SK-N-MC (cell line): ENCODE results near the gene FAM241A.

Source experiments
- DNase-seq: peaks from one replicate; pipeline ENCODE4 v3.0.0-alpha.2; 2011; ENCODE audit warnings: low read depth, low spot score
- H3K27ac ChIP-seq: fragments of 200-600 bp; sonication (generic); 2 replicates; pipeline ENCODE4 v1.5.1; 2016; ENCODE audit warnings: mixed run types
- H3K36me3 ChIP-seq: fragments of 200-600 bp; sonication (generic); 2 replicates; pipeline ENCODE4 v1.6.1; 2017; ENCODE audit warnings: antibody characterized with exemption, low read length, mixed read lengths; ENCODE audit not compliant: insufficient read depth
- H3K4me3 ChIP-seq: fragments of 200-600 bp; sonication (generic); 2 replicates; pipeline ENCODE4 v1.5.1; 2016
- H3K9ac ChIP-seq: fragments of 200-600 bp; sonication (generic); 2 replicates; pipeline ENCODE4 v1.8.0; 2017; ENCODE audit warnings: mixed run types, mixed read lengths; ENCODE audit not compliant: insufficient read length
- H3K9me3 ChIP-seq: fragments of 200-600 bp; sonication (generic); 2 replicates; pipeline ENCODE4 v1.6.1; 2017; ENCODE audit warnings: low read depth, mild to moderate bottlenecking, antibody characterized with exemption, low read length, moderate library complexity, mixed read lengths
- EZH2 ChIP-seq: fragments of 200-600 bp; sonication (generic); IDR thresholded peaks from one replicate; pipeline ENCODE4 v1.6.1; 2017; ENCODE audit warnings: antibody characterized with exemption
- FOXP2 ChIP-seq: optimal IDR thresholded peaks from 2 replicates; pipeline ENCODE3; 2011; ENCODE audit warnings: mild to moderate bottlenecking, moderate library complexity; ENCODE audit not compliant: insufficient read depth; ENCODE audit errors: extremely low read length, control extremely low read depth
- POLR2AphosphoS5 ChIP-seq: IDR thresholded peaks from 2 replicates; pipeline ENCODE4 v1.6.1; 2012; ENCODE audit warnings: mild to moderate bottlenecking, low read depth, low read length, borderline replicate concordance

FAM241A gene

GRCh38 chr4:112181358-112182000 lies 36.2 kb downstream of the FAM241A start:
- Histone ChIP-seq H3K9ac (no peak overlapping the region), H3K36me3 (no peaks in the 10 kb centered on the region), H3K27ac (no peak overlapping the region), H3K9me3 (no peaks in the 10 kb centered on the region), H3K4me3 (no peak overlapping the region)
- DNase-seq = no peak
- TF ChIP-seq EZH2 (no peak), POLR2AphosphoS5 (no peak), FOXP2 (no peak)

- no peak for DNase-seq
- TF ChIP-seq EZH2 (no peak), POLR2AphosphoS5 (no peak), FOXP2 (no peak)
- Histone ChIP-seq H3K36me3 (no peaks in the 10 kb centered on the region), H3K9me3 (no peaks in the 10 kb centered on the region), H3K4me3 (no peak overlapping the region), H3K27ac (no peak overlapping the region), H3K9ac (no peak overlapping the region)
Observed at GRCh38 chr4:112182604-112183003, 37.4 kb downstream of the FAM241A start.

- no peak for DNase-seq
- H3K27ac ChIP-seq = no peak overlapping the region
- no peak overlapping the region for H3K9ac ChIP-seq
- no peak overlapping the region for H3K4me3 ChIP-seq
- no peak for TF ChIP-seq FOXP2
- TF ChIP-seq EZH2 = no peak
- no peak for TF ChIP-seq POLR2AphosphoS5
- H3K9me3 ChIP-seq = no peaks in the 10 kb centered on the region
- no peaks in the 10 kb centered on the region for H3K36me3 ChIP-seq
Observed at GRCh38 chr4:112183252-112183651, 38.0 kb downstream of the FAM241A start.

GRCh38 chr4:112184438-112184837 lies 39.2 kb downstream of the FAM241A start:
- no peaks in the 10 kb centered on the region for H3K9me3 ChIP-seq
- TF ChIP-seq FOXP2 (no peak), POLR2AphosphoS5 (no peak), EZH2 (no peak)
- no peak overlapping the region for H3K4me3 ChIP-seq
- DNase-seq = no peak
- H3K9ac ChIP-seq = no peak overlapping the region
- no peak overlapping the region for H3K27ac ChIP-seq
- no peaks in the 10 kb centered on the region for H3K36me3 ChIP-seq

GRCh38 chr4:112185334-112185733 lies 40.1 kb downstream of the FAM241A start:
- Histone ChIP-seq H3K9ac (no peak overlapping the region), H3K36me3 (no peaks in the 10 kb centered on the region), H3K4me3 (no peak overlapping the region), H3K9me3 (no peaks in the 10 kb centered on the region), H3K27ac (no peak overlapping the region)
- no peak for DNase-seq
- TF ChIP-seq EZH2 (no peak), POLR2AphosphoS5 (no peak), FOXP2 (no peak)

GRCh38 chr4:112185740-112186670 lies 40.8 kb downstream of the FAM241A start:
- no peak for DNase-seq
- no peak overlapping the region for H3K4me3 ChIP-seq
- no peak overlapping the region for H3K9ac ChIP-seq
- H3K27ac ChIP-seq = no peak overlapping the region
- no peak for TF ChIP-seq POLR2AphosphoS5
- TF ChIP-seq FOXP2 = no peak
- no peak for TF ChIP-seq EZH2
- H3K9me3 ChIP-seq = no peaks in the 10 kb centered on the region
- no peaks in the 10 kb centered on the region for H3K36me3 ChIP-seq

- no peaks in the 10 kb centered on the region for H3K9me3 ChIP-seq
- H3K36me3 ChIP-seq = no peaks in the 10 kb centered on the region
- H3K9ac ChIP-seq = no peak overlapping the region
- no peak overlapping the region for H3K27ac ChIP-seq
- TF ChIP-seq POLR2AphosphoS5 = no peak
- no peak for TF ChIP-seq EZH2
- TF ChIP-seq FOXP2 = no peak
- DNase-seq = no peak
- H3K4me3 ChIP-seq = no peak overlapping the region
Observed at GRCh38 chr4:112189754-112190153, 44.5 kb downstream of the FAM241A start.

- Histone ChIP-seq H3K4me3 (no peak overlapping the region), H3K9me3 (no peaks in the 10 kb centered on the region), H3K27ac (no peak overlapping the region), H3K9ac (no peak overlapping the region), H3K36me3 (no peaks in the 10 kb centered on the region)
- DNase-seq = no peak
- TF ChIP-seq EZH2 (no peak), POLR2AphosphoS5 (no peak), FOXP2 (no peak)
Observed at GRCh38 chr4:112190684-112191083, 45.4 kb downstream of the FAM241A start.

GRCh38 chr4:112196461-112196860 lies 51.2 kb downstream of the FAM241A start:
- DNase-seq = no peak
- no peaks in the 10 kb centered on the region for H3K9me3 ChIP-seq
- TF ChIP-seq FOXP2 = no peak
- no peak for TF ChIP-seq POLR2AphosphoS5
- TF ChIP-seq EZH2 = no peak
- H3K27ac ChIP-seq = no peak overlapping the region
- no peak overlapping the region for H3K9ac ChIP-seq
- no peak overlapping the region for H3K4me3 ChIP-seq
- no peaks in the 10 kb centered on the region for H3K36me3 ChIP-seq
